ENCODE measurements around the gene RGS10. TPM values are rescaled to one million over a fixed set of nuclear protein-coding genes. Genes with fewer than 3 reads are reported as not detected.

RGS10 gene
- total RNA-seq, 1 experiment from 2014 or later, result 16.6 TPM

- Histone ChIP-seq H3K4me1 (ENCODE audit: insufficient read depth, low read length, poor library complexity, severe bottlenecking) (peaks cover 17% of the 10 kb centered on the region), H3K36me3 (ENCODE audit: insufficient read depth, low read length, poor library complexity, severe bottlenecking) (no peaks in the 10 kb centered on the region), H3K9me3 (ENCODE audit: low read depth, low read length, poor library complexity, severe bottlenecking) (no peaks in the 10 kb centered on the region), H3K27ac (ENCODE audit: low read depth, low read length, poor library complexity, severe bottlenecking) (no peak overlapping the region), H3K27me3 (replicated peaks; ENCODE audit: insufficient read depth, low read depth, low read length, poor library complexity) (no peaks in the 10 kb centered on the region), H3K4me3 (ENCODE audit: low read depth, low read length, poor library complexity, severe bottlenecking) (no peak overlapping the region)
- TF ChIP-seq EZH2 (IDR thresholded peaks at IDR 0.05; ENCODE audit: borderline replicate concordance, low read depth, low read length, poor library complexity, severe bottlenecking) (no peak), CTCF (conservative IDR thresholded peaks at IDR 0.05; ENCODE audit: low read depth, low read length) (no peak)
- ChIA-PET CTCF (no interaction called here), POLR2A (ENCODE audit: low non-redundant PET) (no interaction called here)
- no TSS peak for BruUV-seq (replicated peaks)
- no peak for DNase-seq (ENCODE audit: low spot score)
- intact Hi-C loops (cut with micrococcal nuclease; ENCODE audit: unreplicated experiment), result no loop called here
Observed at GRCh38 chr10:119500123-119500795, 42.3 kb downstream of the RGS10 start.

- no peak overlapping the region for H3K4me3 ChIP-seq (ENCODE audit: low read depth, low read length, poor library complexity, severe bottlenecking)
- TF ChIP-seq CTCF (conservative IDR thresholded peaks at IDR 0.05; ENCODE audit: low read depth, low read length) (no peak), EZH2 (IDR thresholded peaks at IDR 0.05; ENCODE audit: borderline replicate concordance, low read depth, low read length, poor library complexity, severe bottlenecking) (no peak)
- H3K9me3 ChIP-seq (ENCODE audit: low read depth, low read length, poor library complexity, severe bottlenecking), result no peaks in the 10 kb centered on the region
- BruUV-seq (replicated peaks), result no TSS peak
- intact Hi-C loops (cut with micrococcal nuclease; ENCODE audit: unreplicated experiment), result no loop called here
- ChIA-PET CTCF (no interaction called here), POLR2A (ENCODE audit: low non-redundant PET) (no interaction called here)
- H3K27ac ChIP-seq (ENCODE audit: low read depth, low read length, poor library complexity, severe bottlenecking), result no peak overlapping the region
- peaks cover 17% of the 10 kb centered on the region for H3K4me1 ChIP-seq (ENCODE audit: insufficient read depth, low read length, poor library complexity, severe bottlenecking)
- DNase-seq (ENCODE audit: low spot score), result no peak
- H3K27me3 ChIP-seq (replicated peaks; ENCODE audit: insufficient read depth, low read depth, low read length, poor library complexity), result no peaks in the 10 kb centered on the region
- H3K36me3 ChIP-seq (ENCODE audit: insufficient read depth, low read length, poor library complexity, severe bottlenecking), result no peaks in the 10 kb centered on the region
Observed at GRCh38 chr10:119499677-119500002, 42.9 kb downstream of the RGS10 start.

- Histone ChIP-seq H3K27ac (ENCODE audit: low read depth, low read length, poor library complexity, severe bottlenecking) (no peak overlapping the region), H3K4me3 (ENCODE audit: low read depth, low read length, poor library complexity, severe bottlenecking) (no peak overlapping the region), H3K27me3 (replicated peaks; ENCODE audit: insufficient read depth, low read depth, low read length, poor library complexity) (no peaks in the 10 kb centered on the region), H3K4me1 (ENCODE audit: insufficient read depth, low read length, poor library complexity, severe bottlenecking) (peaks cover 17% of the 10 kb centered on the region), H3K36me3 (ENCODE audit: insufficient read depth, low read length, poor library complexity, severe bottlenecking) (no peaks in the 10 kb centered on the region), H3K9me3 (ENCODE audit: low read depth, low read length, poor library complexity, severe bottlenecking) (no peaks in the 10 kb centered on the region)
- ChIA-PET CTCF (no interaction called here), POLR2A (ENCODE audit: low non-redundant PET) (no interaction called here)
- intact Hi-C loops (cut with micrococcal nuclease; ENCODE audit: unreplicated experiment), result no loop called here
- no peak for DNase-seq (ENCODE audit: low spot score)
- TF ChIP-seq EZH2 (IDR thresholded peaks at IDR 0.05; ENCODE audit: borderline replicate concordance, low read depth, low read length, poor library complexity, severe bottlenecking), result no peak
- TF ChIP-seq CTCF (conservative IDR thresholded peaks at IDR 0.05; ENCODE audit: low read depth, low read length), result no peak
- BruUV-seq (replicated peaks), result no TSS peak
Observed at GRCh38 chr10:119498889-119499676, 43.4 kb downstream of the RGS10 start.
